HEK293 (cell line): ENCODE results near the gene DDX24.

Experiments
- BCL11A ChIP-seq: fragments of 450-650 bp; formaldehyde crosslinking; IDR thresholded peaks from 2 replicates; pipeline ENCODE4 v1.5.1; 2016; ENCODE audit warnings: low read depth, missing biosample characterization, missing genetic modification characterization
- GLI2 ChIP-seq: fragments of 450-650 bp; formaldehyde crosslinking; IDR thresholded peaks from 2 replicates; pipeline ENCODE4; 2017; ENCODE audit warnings: missing biosample characterization, missing genetic modification characterization, low read depth, borderline replicate concordance
- ZNF274 ChIP-seq, 2 experiments: fragments of 200-500 bp in 1 of 2; fragments of 450-650 bp in 1 of 2; sonication (Bioruptor generic) in 1 of 2; formaldehyde crosslinking in 1 of 2; IDR thresholded peaks; 2 replicates each; pipeline versions ENCODE4 v1.5.1 to v1.6.1; 2014 to 2016; ENCODE audit warnings: borderline replicate concordance in 1 of 2, inconsistent platforms in 1 of 2, low read length in 1 of 2, missing biosample characterization in 1 of 2, missing genetic modification characterization in 1 of 2
- ZNF701 ChIP-seq: fragments of 450-650 bp; formaldehyde crosslinking; IDR thresholded peaks from 2 replicates; pipeline ENCODE4 v1.5.1; 2016; ENCODE audit warnings: missing biosample characterization, missing genetic modification characterization
- ZNF768 ChIP-seq: fragments of 450-650 bp; formaldehyde crosslinking; IDR thresholded peaks from 2 replicates; pipeline ENCODE4 v1.5.1; 2018; ENCODE audit warnings: missing biosample characterization, mild to moderate bottlenecking, missing genetic modification characterization
- ZNF791 ChIP-seq: fragments of 450-650 bp; formaldehyde crosslinking; IDR thresholded peaks from 2 replicates; pipeline ENCODE4 v1.5.1; 2016; ENCODE audit warnings: missing biosample characterization, missing genetic modification characterization
- TF ChIP-seq, protein P1 (sequence below): fragments of 450-650 bp; formaldehyde crosslinking; IDR thresholded peaks from 2 replicates; pipeline ENCODE4 v1.5.1; 2016; ENCODE audit warnings: missing biosample characterization, missing genetic modification characterization
- TF ChIP-seq, protein P2 (sequence below): fragments of 450-650 bp; formaldehyde crosslinking; IDR thresholded peaks from 2 replicates; pipeline ENCODE4 v1.5.1; 2017; ENCODE audit warnings: missing biosample characterization, missing genetic modification characterization

DNA sequence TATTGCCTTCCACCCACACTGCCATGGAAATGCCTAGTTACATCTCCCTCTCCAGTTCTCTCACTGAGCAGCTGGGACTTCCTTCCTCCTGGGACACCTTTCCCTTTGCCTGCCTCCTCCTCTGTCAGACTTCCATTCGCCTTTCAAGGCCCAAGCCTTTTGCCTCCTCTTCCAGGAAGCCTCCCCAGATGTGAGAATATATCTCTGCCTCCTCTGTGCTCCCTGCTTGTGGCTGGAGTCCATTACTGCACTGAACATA, 45.3 kb upstream of the DDX24 start:
- TF ChIP-seq ZNF768 (tag by site-specific recombination) = no peak
- TF ChIP-seq, protein P1, sequence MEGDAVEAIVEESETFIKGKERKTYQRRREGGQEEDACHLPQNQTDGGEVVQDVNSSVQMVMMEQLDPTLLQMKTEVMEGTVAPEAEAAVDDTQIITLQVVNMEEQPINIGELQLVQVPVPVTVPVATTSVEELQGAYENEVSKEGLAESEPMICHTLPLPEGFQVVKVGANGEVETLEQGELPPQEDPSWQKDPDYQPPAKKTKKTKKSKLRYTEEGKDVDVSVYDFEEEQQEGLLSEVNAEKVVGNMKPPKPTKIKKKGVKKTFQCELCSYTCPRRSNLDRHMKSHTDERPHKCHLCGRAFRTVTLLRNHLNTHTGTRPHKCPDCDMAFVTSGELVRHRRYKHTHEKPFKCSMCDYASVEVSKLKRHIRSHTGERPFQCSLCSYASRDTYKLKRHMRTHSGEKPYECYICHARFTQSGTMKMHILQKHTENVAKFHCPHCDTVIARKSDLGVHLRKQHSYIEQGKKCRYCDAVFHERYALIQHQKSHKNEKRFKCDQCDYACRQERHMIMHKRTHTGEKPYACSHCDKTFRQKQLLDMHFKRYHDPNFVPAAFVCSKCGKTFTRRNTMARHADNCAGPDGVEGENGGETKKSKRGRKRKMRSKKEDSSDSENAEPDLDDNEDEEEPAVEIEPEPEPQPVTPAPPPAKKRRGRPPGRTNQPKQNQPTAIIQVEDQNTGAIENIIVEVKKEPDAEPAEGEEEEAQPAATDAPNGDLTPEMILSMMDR (tag by site-specific recombination) = no peak
- TF ChIP-seq GLI2 (tag by site-specific recombination) = no peak
- TF ChIP-seq ZNF274 (IDR thresholded peaks at IDR 0.05; ENCODE audit: low read length) = no peak
- no peak for TF ChIP-seq ZNF274 (tag by site-specific recombination; IDR thresholded peaks at IDR 0.05; ENCODE audit: borderline replicate concordance)
- TF ChIP-seq, protein P2, sequence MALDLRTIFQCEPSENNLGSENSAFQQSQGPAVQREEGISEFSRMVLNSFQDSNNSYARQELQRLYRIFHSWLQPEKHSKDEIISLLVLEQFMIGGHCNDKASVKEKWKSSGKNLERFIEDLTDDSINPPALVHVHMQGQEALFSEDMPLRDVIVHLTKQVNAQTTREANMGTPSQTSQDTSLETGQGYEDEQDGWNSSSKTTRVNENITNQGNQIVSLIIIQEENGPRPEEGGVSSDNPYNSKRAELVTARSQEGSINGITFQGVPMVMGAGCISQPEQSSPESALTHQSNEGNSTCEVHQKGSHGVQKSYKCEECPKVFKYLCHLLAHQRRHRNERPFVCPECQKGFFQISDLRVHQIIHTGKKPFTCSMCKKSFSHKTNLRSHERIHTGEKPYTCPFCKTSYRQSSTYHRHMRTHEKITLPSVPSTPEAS (tag by site-specific recombination) = no peak
- no peak for TF ChIP-seq BCL11A (tag by site-specific recombination)
- no peak for TF ChIP-seq ZNF791
- no peak for TF ChIP-seq ZNF701 (tag by site-specific recombination)
